PFSK-1 (cell line): ENCODE measurements around the gene PPM1J.
A peak's percentile ranks its signal among the peaks of the same experiment; 100 is the strongest.

Experiments used
- FOXP2 ChIP-seq: optimal IDR thresholded peaks from 2 replicates; pipeline ENCODE3; 2011; ENCODE audit warnings: borderline replicate concordance, control low read depth, inconsistent platforms; ENCODE audit not compliant: insufficient read depth; ENCODE audit errors: extremely low read length, extremely low read depth
- POLR2AphosphoS5 ChIP-seq: IDR thresholded peaks from 2 replicates; pipeline ENCODE4 v1.6.1; 2012; ENCODE audit warnings: low read depth, mild to moderate bottlenecking, control low read depth, low read length, moderate library complexity
- SIN3A ChIP-seq: IDR thresholded peaks from 2 replicates; pipeline ENCODE4 v1.6.1; 2012; ENCODE audit warnings: mild to moderate bottlenecking, low read length, moderate library complexity, borderline replicate concordance; ENCODE audit not compliant: insufficient read depth
- TAF1 ChIP-seq: IDR thresholded peaks from 2 replicates; pipeline ENCODE4 v1.6.1; 2012; ENCODE audit warnings: low read length, control low read depth, borderline replicate concordance; ENCODE audit not compliant: insufficient read depth
- TF ChIP-seq, protein P1 (sequence below), 2 experiments: IDR thresholded peaks; 2 replicates each; pipeline versions ENCODE4 v1.6.1 to v1.8.0; 2011 to 2012; ENCODE audit warnings: low read depth in 2 of 2, low read length in 2 of 2, control low read depth in 1 of 2, inconsistent platforms in 1 of 2, mild to moderate bottlenecking in 1 of 2, moderate library complexity in 1 of 2; ENCODE audit not compliant: insufficient read depth in 1 of 2

PPM1J gene

DNA sequence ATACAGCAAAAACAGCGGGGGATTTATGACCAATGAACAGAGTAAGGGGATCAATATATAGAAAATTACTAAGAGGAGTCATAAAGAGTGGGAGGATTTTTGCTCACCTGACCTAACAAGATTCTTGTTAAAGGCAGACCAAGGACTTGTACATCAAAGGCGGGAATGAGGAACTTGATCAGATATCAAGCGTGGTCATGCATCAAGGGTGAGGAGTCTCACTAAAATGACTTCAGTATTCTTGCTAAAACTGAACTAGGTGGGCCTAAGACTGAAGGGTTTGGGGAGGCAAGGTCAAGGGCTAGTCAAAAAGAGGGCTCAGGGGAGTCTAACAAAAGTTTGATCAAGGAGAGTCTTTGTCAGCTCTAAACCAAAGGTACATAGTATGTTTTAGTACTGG lies 38.6 kb downstream of the PPM1J start:
- TF ChIP-seq, protein P1, sequence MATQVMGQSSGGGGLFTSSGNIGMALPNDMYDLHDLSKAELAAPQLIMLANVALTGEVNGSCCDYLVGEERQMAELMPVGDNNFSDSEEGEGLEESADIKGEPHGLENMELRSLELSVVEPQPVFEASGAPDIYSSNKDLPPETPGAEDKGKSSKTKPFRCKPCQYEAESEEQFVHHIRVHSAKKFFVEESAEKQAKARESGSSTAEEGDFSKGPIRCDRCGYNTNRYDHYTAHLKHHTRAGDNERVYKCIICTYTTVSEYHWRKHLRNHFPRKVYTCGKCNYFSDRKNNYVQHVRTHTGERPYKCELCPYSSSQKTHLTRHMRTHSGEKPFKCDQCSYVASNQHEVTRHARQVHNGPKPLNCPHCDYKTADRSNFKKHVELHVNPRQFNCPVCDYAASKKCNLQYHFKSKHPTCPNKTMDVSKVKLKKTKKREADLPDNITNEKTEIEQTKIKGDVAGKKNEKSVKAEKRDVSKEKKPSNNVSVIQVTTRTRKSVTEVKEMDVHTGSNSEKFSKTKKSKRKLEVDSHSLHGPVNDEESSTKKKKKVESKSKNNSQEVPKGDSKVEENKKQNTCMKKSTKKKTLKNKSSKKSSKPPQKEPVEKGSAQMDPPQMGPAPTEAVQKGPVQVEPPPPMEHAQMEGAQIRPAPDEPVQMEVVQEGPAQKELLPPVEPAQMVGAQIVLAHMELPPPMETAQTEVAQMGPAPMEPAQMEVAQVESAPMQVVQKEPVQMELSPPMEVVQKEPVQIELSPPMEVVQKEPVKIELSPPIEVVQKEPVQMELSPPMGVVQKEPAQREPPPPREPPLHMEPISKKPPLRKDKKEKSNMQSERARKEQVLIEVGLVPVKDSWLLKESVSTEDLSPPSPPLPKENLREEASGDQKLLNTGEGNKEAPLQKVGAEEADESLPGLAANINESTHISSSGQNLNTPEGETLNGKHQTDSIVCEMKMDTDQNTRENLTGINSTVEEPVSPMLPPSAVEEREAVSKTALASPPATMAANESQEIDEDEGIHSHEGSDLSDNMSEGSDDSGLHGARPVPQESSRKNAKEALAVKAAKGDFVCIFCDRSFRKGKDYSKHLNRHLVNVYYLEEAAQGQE (IDR thresholded peaks at IDR 0.05; ENCODE audit: insufficient read depth in 1 of 2, low read depth in 2 of 2, low read length in 2 of 2): no peak
- TF ChIP-seq POLR2AphosphoS5 (no peak), SIN3A (no peak), TAF1 (no peak), FOXP2 (no peak)

DNA sequence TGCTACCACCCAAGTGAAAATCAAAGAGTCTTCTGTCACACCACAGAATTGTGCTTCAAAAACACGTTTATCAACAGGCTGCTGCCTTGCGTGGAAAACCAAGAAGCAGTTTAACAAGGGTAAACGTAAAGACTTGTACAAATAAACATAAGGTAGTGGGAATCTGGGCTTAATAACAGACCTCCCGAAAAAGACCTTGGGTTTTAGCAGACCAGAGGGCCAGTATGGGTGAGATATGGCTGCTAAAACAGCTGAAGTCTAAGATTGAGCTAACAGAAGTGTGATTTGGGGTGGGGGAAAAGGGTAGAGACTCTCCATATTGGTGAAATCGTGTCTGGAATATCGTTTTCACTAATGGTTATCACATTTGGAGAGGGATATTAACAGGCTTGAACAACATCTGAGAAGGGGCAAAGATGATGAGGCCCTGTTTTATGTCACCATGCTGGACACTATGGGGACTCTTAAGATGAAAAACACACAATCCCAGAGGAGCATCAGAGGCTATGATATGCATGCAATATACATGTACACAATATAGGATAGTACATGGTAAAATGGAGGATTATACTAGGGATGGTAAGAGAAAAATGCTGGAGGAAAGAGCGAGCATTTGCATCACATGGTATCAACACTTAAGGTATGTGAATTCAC lies 39.3 kb downstream of the PPM1J start:
- TF ChIP-seq FOXP2: no peak
- no peak for TF ChIP-seq POLR2AphosphoS5
- TF ChIP-seq, protein P1 (IDR thresholded peaks at IDR 0.05; ENCODE audit: insufficient read depth in 1 of 2, low read depth in 2 of 2, low read length in 2 of 2): no peak

DNA sequence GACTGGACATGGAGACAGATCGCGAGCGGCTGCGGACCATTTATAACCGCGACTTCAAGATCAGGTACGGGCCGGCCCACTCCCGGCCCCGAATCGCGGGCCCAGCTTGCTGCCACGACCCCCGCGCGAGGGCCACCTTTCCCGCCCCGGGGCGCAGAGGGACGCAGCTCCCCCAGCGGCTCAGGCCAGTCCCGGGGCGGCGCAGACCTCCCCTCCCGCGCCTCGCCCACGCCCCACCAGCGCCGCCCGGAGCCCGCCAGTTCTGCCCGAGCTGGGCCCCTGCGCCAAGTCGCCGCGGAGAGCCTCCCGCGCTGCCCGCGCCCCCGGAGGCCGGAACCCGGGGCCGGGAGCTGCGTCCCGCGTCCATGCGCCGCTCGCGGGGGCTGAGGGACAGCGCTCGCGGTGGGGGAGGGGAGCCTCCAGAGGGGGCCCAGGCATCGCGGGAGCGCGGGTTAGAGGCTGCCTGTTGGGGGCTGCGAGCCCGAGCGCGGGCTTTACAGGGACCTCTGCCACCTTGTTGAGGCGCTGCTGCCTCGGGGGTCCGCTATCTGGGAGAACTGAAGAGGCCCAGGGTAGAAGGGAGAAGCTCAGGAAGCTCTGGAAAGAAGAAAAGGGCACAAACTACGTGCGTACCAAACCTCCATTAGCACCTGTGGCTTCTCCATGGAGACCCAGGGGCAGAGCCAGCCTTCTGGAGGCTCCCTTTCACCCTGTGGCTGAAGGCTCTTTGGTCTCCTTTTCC lies 40.0 kb downstream of the PPM1J start:
- TF ChIP-seq TAF1: no peak
- TF ChIP-seq FOXP2: peak; percentile 30

DNA sequence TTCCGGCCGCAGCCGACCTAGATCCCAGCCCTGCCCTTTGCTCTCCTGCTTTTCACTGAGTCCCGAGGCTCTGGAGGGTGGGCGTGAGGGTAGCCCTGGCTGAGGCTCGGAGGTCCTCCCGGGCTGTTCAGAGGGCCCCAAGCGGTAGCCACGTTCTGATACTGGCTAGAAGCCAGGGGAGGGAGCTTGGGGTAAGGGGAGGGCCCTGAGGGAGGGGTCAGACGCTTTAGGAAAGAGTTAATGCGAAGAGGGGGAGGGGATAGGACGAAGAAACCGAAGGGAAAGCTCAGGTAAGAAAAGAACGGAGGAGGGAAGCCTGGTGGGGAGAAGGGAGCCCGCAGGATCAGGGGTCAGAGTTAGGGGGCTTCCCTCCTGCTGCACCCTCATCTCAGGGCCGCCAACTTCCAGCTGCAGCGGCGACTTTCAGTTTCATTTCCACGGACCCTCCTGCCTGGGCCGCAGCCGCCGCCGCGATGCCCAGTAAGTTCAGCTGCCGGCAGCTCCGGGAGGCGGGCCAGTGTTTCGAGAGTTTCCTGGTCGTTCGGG lies 40.6 kb downstream of the PPM1J start, which contains the start of gene MOV10:
MOV10 (plus strand) TSS at position 220 of the 546 bp plus-strand sequence; CDS start at position 474, 254 bp downstream.
- TF ChIP-seq SIN3A: no peak
- TF ChIP-seq TAF1: peak; percentile 53; the same call in 1 of the 2 replicates
- peak; percentile 85 for TF ChIP-seq POLR2AphosphoS5

DNA sequence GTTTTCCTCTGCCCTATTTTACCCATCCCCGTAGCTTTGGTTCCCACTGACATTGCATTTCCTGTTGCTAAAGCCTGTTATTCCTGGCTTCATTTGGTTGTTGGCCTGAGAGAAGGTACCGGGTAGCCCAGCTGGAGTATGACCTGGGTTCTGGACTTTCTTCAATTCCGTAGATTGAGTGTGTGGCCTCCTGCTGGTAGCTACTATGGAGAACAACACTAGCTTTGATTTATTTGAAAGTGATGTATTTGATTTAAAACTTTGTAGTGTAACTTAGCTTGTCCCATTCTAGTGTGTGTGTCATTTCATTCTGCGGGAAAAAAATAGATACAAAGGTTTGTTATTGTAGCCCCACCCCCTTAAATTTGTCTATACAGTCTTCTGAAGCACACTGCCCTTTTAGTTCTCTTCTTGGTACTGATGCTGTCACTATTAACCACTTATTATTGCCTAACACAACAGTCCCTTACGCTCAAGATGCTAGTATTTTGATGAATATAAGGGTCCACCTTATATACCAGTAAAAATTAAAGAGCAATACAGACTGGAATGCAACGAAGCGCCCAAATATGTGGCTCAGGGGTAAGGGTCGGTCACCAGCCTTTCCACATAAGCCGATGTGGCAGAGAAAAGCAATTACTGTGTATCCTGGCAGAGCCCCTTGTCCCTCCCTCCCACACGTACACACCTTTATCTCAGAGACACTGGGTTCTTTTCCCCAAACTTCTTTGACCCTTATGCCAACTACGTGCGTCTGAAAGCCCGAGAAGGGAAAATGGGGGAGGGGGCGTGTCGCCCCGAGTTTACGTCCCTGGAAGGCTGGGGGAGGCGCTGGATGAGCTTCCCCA lies 41.3 kb downstream of the PPM1J start:
- TF ChIP-seq, protein P1 (IDR thresholded peaks at IDR 0.05; ENCODE audit: insufficient read depth in 1 of 2, low read depth in 2 of 2, low read length in 2 of 2): no peak
- TF ChIP-seq SIN3A (no peak), FOXP2 (peak; percentile 19), POLR2AphosphoS5 (no peak)

DNA sequence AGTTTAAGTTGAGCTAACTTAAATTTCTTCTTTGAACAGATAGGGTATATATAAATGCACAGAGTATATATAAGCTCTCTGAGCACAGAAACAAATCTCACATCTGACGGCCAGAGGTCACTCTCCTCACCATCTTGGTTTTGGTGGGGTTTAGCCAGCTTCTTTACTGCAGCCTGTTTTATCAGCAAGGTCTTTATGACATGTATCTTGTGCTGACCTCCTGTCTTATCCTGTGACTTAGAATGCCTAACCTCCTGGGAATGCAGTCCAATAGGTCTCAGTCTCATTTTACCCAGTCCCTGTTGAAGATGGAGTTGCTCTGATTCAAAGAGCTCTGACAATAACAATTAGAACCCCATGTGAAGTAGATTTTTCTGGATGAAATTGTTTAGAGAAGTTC lies 42.3 kb downstream of the PPM1J start:
- TF ChIP-seq SIN3A (no peak), POLR2AphosphoS5 (no peak), FOXP2 (no peak), TAF1 (no peak)
- TF ChIP-seq, protein P1 (IDR thresholded peaks at IDR 0.05; ENCODE audit: insufficient read depth in 1 of 2, low read depth in 2 of 2, low read length in 2 of 2): no peak
